HUES6 (cell line): ENCODE data around the gene CCNY.

Source experiments
- H3K27ac ChIP-seq: 2 replicates; pipeline ENCODE4 v1.7.0; 2013; ENCODE audit warnings: low read depth, mild to moderate bottlenecking, low read length, inconsistent platforms
- H3K27me3 ChIP-seq: 2 replicates; pipeline ENCODE4 v1.6.1; 2013; ENCODE audit warnings: low read length; ENCODE audit not compliant: control insufficient read depth, insufficient read depth
- H3K36me3 ChIP-seq: 2 replicates; pipeline ENCODE4 v1.6.1; 2013; ENCODE audit warnings: low read length; ENCODE audit not compliant: control insufficient read depth, insufficient read depth
- H3K4me1 ChIP-seq: 2 replicates; pipeline ENCODE4 v1.6.1; 2013; ENCODE audit warnings: low read length; ENCODE audit not compliant: control insufficient read depth, insufficient read depth
- H3K4me3 ChIP-seq: 2 replicates; pipeline ENCODE4 v1.5.1; 2013; ENCODE audit warnings: low read depth, low read length
- H3K9ac ChIP-seq: one replicate; pipeline ENCODE4 v1.6.1; 2013; ENCODE audit warnings: mild to moderate bottlenecking, low read length
- H3K9me3 ChIP-seq: 2 replicates; pipeline ENCODE4 v1.6.1; 2013; ENCODE audit warnings: low read depth, low read length; ENCODE audit not compliant: control insufficient read depth, insufficient read depth

CCNY gene

GRCh38 chr10:35579726-35580422 is 243.6 kb downstream of the CCNY start:
- peaks cover 4% of the 10 kb centered on the region; the same call in 1 of the 2 replicates for H3K9me3 ChIP-seq
- H3K9ac ChIP-seq, result no peak overlapping the region

GRCh38 chr10:35580423-35580770 is 244.1 kb downstream of the CCNY start:
- Histone ChIP-seq H3K9ac (no peak overlapping the region), H3K4me3 (no peak overlapping the region), H3K36me3 (no peaks in the 10 kb centered on the region), H3K4me1 (no peaks in the 10 kb centered on the region), H3K27ac (no peak overlapping the region), H3K9me3 (peaks cover 4% of the 10 kb centered on the region; the same call in 1 of the 2 replicates), H3K27me3 (no peaks in the 10 kb centered on the region; the same call in 1 of the 2 replicates)

More at GRCh38 chr10:35579726-35580422, 243.6 kb downstream of the CCNY start:
- no peak overlapping the region for H3K27ac ChIP-seq
- H3K36me3 ChIP-seq, result no peaks in the 10 kb centered on the region
- H3K4me3 ChIP-seq, result no peak overlapping the region
- H3K4me1 ChIP-seq, result no peaks in the 10 kb centered on the region
- no peaks in the 10 kb centered on the region; the same call in 1 of the 2 replicates for H3K27me3 ChIP-seq

GRCh38 chr10:35581655-35582054 is 245.3 kb downstream of the CCNY start:
- H3K9me3 ChIP-seq, result peaks cover 4% of the 10 kb centered on the region; the same call in 1 of the 2 replicates
- H3K36me3 ChIP-seq, result no peaks in the 10 kb centered on the region
- H3K27ac ChIP-seq, result no peak overlapping the region
- no peak overlapping the region for H3K4me3 ChIP-seq
- no peak overlapping the region for H3K9ac ChIP-seq
- no peaks in the 10 kb centered on the region; the same call in 1 of the 2 replicates for H3K27me3 ChIP-seq
- H3K4me1 ChIP-seq, result no peaks in the 10 kb centered on the region

- H3K4me3 ChIP-seq, result no peak overlapping the region
- H3K27ac ChIP-seq, result no peak overlapping the region
- no peaks in the 10 kb centered on the region for H3K4me1 ChIP-seq
- no peak overlapping the region for H3K9ac ChIP-seq
- no peaks in the 10 kb centered on the region for H3K9me3 ChIP-seq
- H3K27me3 ChIP-seq, result no peaks in the 10 kb centered on the region; the same call in 1 of the 2 replicates
- no peaks in the 10 kb centered on the region for H3K36me3 ChIP-seq
Observed at GRCh38 chr10:35584946-35585345, 248.6 kb downstream of the CCNY start.

- no peak overlapping the region for H3K9ac ChIP-seq
- H3K4me1 ChIP-seq, result no peaks in the 10 kb centered on the region
- H3K27me3 ChIP-seq, result no peaks in the 10 kb centered on the region; the same call in 1 of the 2 replicates
- no peak overlapping the region for H3K4me3 ChIP-seq
- no peaks in the 10 kb centered on the region for H3K36me3 ChIP-seq
- no peak overlapping the region for H3K27ac ChIP-seq
- peaks cover 2% of the 10 kb centered on the region; the same call in 1 of the 2 replicates for H3K9me3 ChIP-seq
Observed at GRCh38 chr10:35585356-35585755, 249.0 kb downstream of the CCNY start.

- Histone ChIP-seq H3K36me3 (no peaks in the 10 kb centered on the region), H3K4me3 (no peak overlapping the region), H3K27me3 (no peaks in the 10 kb centered on the region), H3K9me3 (peaks cover 8% of the 10 kb centered on the region; the same call in 1 of the 2 replicates), H3K27ac (no peak overlapping the region), H3K4me1 (no peaks in the 10 kb centered on the region), H3K9ac (no peak overlapping the region)
Observed at GRCh38 chr10:35585903-35586535, 249.7 kb downstream of the CCNY start.

GRCh38 chr10:35588836-35589235 is 252.5 kb downstream of the CCNY start:
- H3K4me3 ChIP-seq, result no peak overlapping the region
- H3K27me3 ChIP-seq, result no peaks in the 10 kb centered on the region
- no peak overlapping the region for H3K9ac ChIP-seq
- no peaks in the 10 kb centered on the region for H3K36me3 ChIP-seq
- H3K4me1 ChIP-seq, result peaks cover 9% of the 10 kb centered on the region; the same call in 1 of the 2 replicates
- no peak overlapping the region for H3K27ac ChIP-seq
- peaks cover 18% of the 10 kb centered on the region; the same call in 1 of the 2 replicates for H3K9me3 ChIP-seq

GRCh38 chr10:35592441-35592840 is 256.1 kb downstream of the CCNY start:
- no peak overlapping the region for H3K27ac ChIP-seq
- no peaks in the 10 kb centered on the region for H3K36me3 ChIP-seq
- H3K4me1 ChIP-seq, result peaks cover 23% of the 10 kb centered on the region
- H3K9me3 ChIP-seq, result peaks cover 18% of the 10 kb centered on the region; the same call in 1 of the 2 replicates
- H3K27me3 ChIP-seq, result no peaks in the 10 kb centered on the region
- no peak overlapping the region for H3K4me3 ChIP-seq
- no peak overlapping the region for H3K9ac ChIP-seq

GRCh38 chr10:35594115-35595079 is 258.1 kb downstream of the CCNY start:
- Histone ChIP-seq H3K4me1 (peaks cover 23% of the 10 kb centered on the region), H3K36me3 (no peaks in the 10 kb centered on the region), H3K9me3 (peaks cover 18% of the 10 kb centered on the region; the same call in 1 of the 2 replicates), H3K27ac (peak overlapping the region; percentile 63; the same call in 1 of the 2 replicates), H3K9ac (no peak overlapping the region), H3K27me3 (no peaks in the 10 kb centered on the region), H3K4me3 (no peak overlapping the region)

GRCh38 chr10:35595106-35595505 is 258.8 kb downstream of the CCNY start:
- peak overlapping the region; percentile 7; the same call in 1 of the 2 replicates for H3K27ac ChIP-seq
- no peak overlapping the region for H3K9ac ChIP-seq
- no peak overlapping the region for H3K4me3 ChIP-seq

More at GRCh38 chr10:35595106-35595505, 258.8 kb downstream of the CCNY start:
- H3K4me1 ChIP-seq, result peaks cover 23% of the 10 kb centered on the region
- H3K27me3 ChIP-seq, result no peaks in the 10 kb centered on the region
- no peaks in the 10 kb centered on the region for H3K36me3 ChIP-seq
- peaks cover 18% of the 10 kb centered on the region; the same call in 1 of the 2 replicates for H3K9me3 ChIP-seq
